HCT116 (cell line): ENCODE data around the gene SLC6A3. TPM values are rescaled to one million over a fixed set of nuclear protein-coding genes. Genes with fewer than 3 reads are reported as not detected.

Experiments used
- ATAC-seq: fragments of 200-7000 bp; cut with Tn5 transposase; 2 replicates; pipeline ENCODE4 v1.9.1; 2020; ENCODE audit warnings: mild to moderate bottlenecking, moderate library complexity
- BruUV-seq: library from RNA; stranded (reverse); fragments of 400-500 nt; replicated peaks from 2 replicates; lab custom pipeline; 2021; lab: Mats Ljungman, UMichigan
- CTCF ChIA-PET: fragments of 300-600 bp; sonication (Branson Sonifier 250); formaldehyde crosslinking; loops from one replicate; lab custom pipeline; 2021; ENCODE audit warnings: antibody characterized with exemption; lab: Charles Lee
- POLR2A ChIA-PET: fragments of 300-600, 350-600 bp; sonication (Branson Sonifier 250); formaldehyde crosslinking; loops from one replicate; lab custom pipeline; 2021; ENCODE audit warnings: antibody characterized with exemption; lab: Charles Lee
- RAD21 ChIA-PET, 2 experiments: fragments of 300-600 bp; sonication (Branson Sonifier 250); formaldehyde crosslinking; loops; one replicate each; lab custom pipeline; 2023; ENCODE audit warnings: low total read pairs in 2 of 2; ENCODE audit not compliant: uncharacterized antibody in 2 of 2, unreplicated experiment in 2 of 2, low non-redundant PET in 1 of 2; lab: Charles Lee
- DNase-seq: peaks from one replicate; pipeline ENCODE4 v3.0.0-alpha.2; 2010; ENCODE audit warnings: low read depth, low spot score
- H2AFZ ChIP-seq: fragments of 200-600 bp; shearing (Covaris generic), sonication (generic); 2 replicates; pipeline ENCODE4 v1.6.1; 2017; ENCODE audit warnings: low read depth, mixed run types, mixed read lengths, antibody characterized with exemption, low read length; ENCODE audit not compliant: poor library complexity, severe bottlenecking
- H3K27ac ChIP-seq: 2 replicates; pipeline ENCODE4 v1.5.1; 2012; ENCODE audit warnings: low read depth, low read length
- H3K27me3 ChIP-seq: fragments of 200-600 bp; sonication (generic); 2 replicates; pipeline ENCODE4 v1.6.1; 2016; ENCODE audit warnings: mixed run types, low read length, mixed read lengths; ENCODE audit not compliant: insufficient read depth
- H3K36me3 ChIP-seq, 2 experiments: fragments of 200-500 bp in 1 of 2; fragments of 200-600 bp in 1 of 2; sonication (Bioruptor generic) in 1 of 2; sonication (generic) in 1 of 2; 2 replicates each; pipeline versions ENCODE4 v1.5.1 to v1.6.1; 2014 to 2016; ENCODE audit warnings: low read length in 2 of 2, inconsistent platforms in 1 of 2, mixed read lengths in 1 of 2, mixed run types in 1 of 2; ENCODE audit not compliant: insufficient read depth in 2 of 2, control insufficient read depth in 1 of 2
- H3K4me1 ChIP-seq, 2 experiments: fragments of 200-600 bp in 1 of 2; sonication (generic) in 1 of 2; 2 replicates each; pipeline versions ENCODE4 v1.5.1 to v1.6.1; 2012 to 2017; ENCODE audit warnings: low read length in 2 of 2, inconsistent platforms in 1 of 2, mild to moderate bottlenecking in 1 of 2, mixed read lengths in 1 of 2, mixed run types in 1 of 2, moderate library complexity in 1 of 2; ENCODE audit not compliant: insufficient read depth in 2 of 2, control insufficient read depth in 1 of 2
- H3K4me2 ChIP-seq: fragments of 200-600 bp; sonication (generic); 2 replicates; pipeline ENCODE4 v1.6.1; 2017; ENCODE audit warnings: mixed run types, low read length, mixed read lengths
- H3K4me3 ChIP-seq, 2 experiments: fragments of 200-600 bp in 1 of 2; sonication (generic) in 1 of 2; replicated peaks in 1 of 2; 2 replicates each; pipeline ENCODE4 v1.5.1; 2011 to 2016; ENCODE audit warnings: low read length in 2 of 2, control low read depth in 1 of 2, low read depth in 1 of 2, mild to moderate bottlenecking in 1 of 2, mixed read lengths in 1 of 2, mixed run types in 1 of 2
- H3K79me2 ChIP-seq: fragments of 200-600 bp; sonication (generic); 2 replicates; pipeline ENCODE4 v1.6.1; 2017; ENCODE audit warnings: mild to moderate bottlenecking, mixed run types, low read length, moderate library complexity, mixed read lengths; ENCODE audit not compliant: insufficient read depth
- H3K9ac ChIP-seq: fragments of 200-600 bp; sonication (generic); 2 replicates; pipeline ENCODE4 v1.6.1; 2016; ENCODE audit warnings: low read length, mixed read lengths
- H3K9me2 ChIP-seq: fragments of 200-600 bp; sonication (generic), shearing (Covaris generic); 2 replicates; pipeline ENCODE4 v1.6.1; 2017; ENCODE audit warnings: mixed run types, mild to moderate bottlenecking, moderate library complexity; ENCODE audit not compliant: insufficient read depth
- H3K9me3 ChIP-seq, 2 experiments: fragments of 200-500 bp in 1 of 2; fragments of 200-600 bp in 1 of 2; sonication (Bioruptor generic) in 1 of 2; sonication (generic) in 1 of 2; 2 replicates each; pipeline ENCODE4 v1.6.1; 2014 to 2017; ENCODE audit warnings: low read length in 2 of 2, mixed read lengths in 2 of 2, inconsistent platforms in 1 of 2, low read depth in 1 of 2, mild to moderate bottlenecking in 1 of 2, mixed run types in 1 of 2, moderate library complexity in 1 of 2; ENCODE audit not compliant: control insufficient read depth in 1 of 2, insufficient read depth in 1 of 2
- H4K20me1 ChIP-seq: fragments of 200-600 bp; sonication (generic), shearing (Covaris generic); 2 replicates; pipeline ENCODE4 v1.6.1; 2017; ENCODE audit warnings: mixed run types, mild to moderate bottlenecking, moderate library complexity; ENCODE audit not compliant: insufficient read depth
- EZH2 ChIP-seq: fragments of 200-600 bp; sonication (generic); IDR thresholded peaks from 2 replicates; pipeline ENCODE4 v1.6.1; 2017; ENCODE audit warnings: antibody characterized with exemption, mixed run types
- JUND ChIP-seq: IDR thresholded peaks from 2 replicates; pipeline ENCODE4 v1.6.1; 2012
- POLR2AphosphoS5 ChIP-seq: IDR thresholded peaks from 2 replicates; pipeline ENCODE4 v1.6.1; 2011; ENCODE audit warnings: mild to moderate bottlenecking, low read depth, low read length, moderate library complexity
- SIN3A ChIP-seq: IDR thresholded peaks from 2 replicates; pipeline ENCODE4 v1.6.1; 2012; ENCODE audit warnings: low read depth
- ZFX ChIP-seq: fragments of 450-650 bp; IDR thresholded peaks from 2 replicates; pipeline ENCODE4 v1.6.1; 2017
- ZNF274 ChIP-seq: fragments of 200-500 bp; sonication (Bioruptor generic); IDR thresholded peaks from 2 replicates; pipeline ENCODE4 v1.6.1; 2014; ENCODE audit warnings: mild to moderate bottlenecking, low read depth, low read length, inconsistent platforms
- intact Hi-C: fragments of 100-400 bp; cut with micrococcal nuclease; formaldehyde crosslinking; loops from 2 replicates; pipeline ENCODE4 v1.10.0; 2022
- total RNA-seq: library from RNA; stranded (reverse); gene quantifications from one replicate; pipeline ENCODE4 v1.2.1, GENCODE V29; 2021; ENCODE audit not compliant: unreplicated experiment
- TF ChIP-seq, protein P1 (sequence below): IDR thresholded peaks from 2 replicates; pipeline ENCODE4 v1.6.1; 2012
- TF ChIP-seq, protein P2 (sequence below): IDR thresholded peaks from 2 replicates; pipeline ENCODE4 v1.6.1; 2012
- TF ChIP-seq, protein P3 (sequence below): IDR thresholded peaks from 2 replicates; pipeline ENCODE4 v1.6.1; 2012; ENCODE audit warnings: low read depth

SLC6A3 gene
- total RNA-seq, 1 experiment from 2014 or later, result not detected

DNA sequence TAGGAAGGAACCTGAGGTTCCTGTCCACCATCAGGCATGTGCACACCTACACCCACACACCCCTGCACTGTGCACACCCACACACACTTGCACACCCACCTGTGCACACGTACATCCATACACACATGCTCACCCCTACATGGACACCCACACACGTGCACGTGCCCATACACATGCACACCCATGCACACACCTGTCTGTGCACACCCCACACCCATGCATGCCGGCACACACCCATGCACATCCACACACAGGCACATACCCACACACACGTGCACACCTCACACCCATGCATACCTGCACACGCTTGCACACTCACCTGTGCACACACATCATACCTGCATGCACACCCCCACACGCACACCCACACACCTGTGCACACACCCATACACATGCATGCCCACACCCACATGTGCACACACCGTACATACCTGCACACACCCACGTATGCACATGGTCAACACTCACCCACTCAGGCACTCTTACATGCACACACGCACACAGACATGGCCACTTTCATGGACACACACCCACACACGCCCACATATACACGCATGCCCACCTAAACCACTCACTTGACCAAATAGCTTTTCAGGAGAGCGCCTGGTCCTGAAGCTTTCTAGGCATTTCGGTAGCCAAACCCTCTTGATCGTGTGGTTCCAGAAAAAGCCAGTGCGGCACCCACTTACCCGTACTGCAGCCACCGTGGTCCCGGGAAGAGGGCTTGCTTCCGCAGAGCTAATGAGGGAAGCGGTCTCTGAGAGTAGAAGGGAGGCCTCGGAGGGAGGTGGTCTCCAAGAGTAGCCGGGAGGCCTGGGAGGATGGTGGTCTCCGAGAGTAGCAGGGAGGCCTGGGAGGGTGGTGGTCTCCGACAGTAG is 63.6 kb downstream of the SLC6A3 start:
- CTCF ChIA-PET, result no interaction called here
- Histone ChIP-seq H3K9ac (no peak overlapping the region), H3K27ac (no peak overlapping the region), H4K20me1 (no peaks in the 10 kb centered on the region), H3K36me3 (no peaks in the 10 kb centered on the region), H3K4me3 (no peak overlapping the region), H3K79me2 (no peaks in the 10 kb centered on the region), H3K4me2 (no peak overlapping the region), H3K9me3 (no peaks in the 10 kb centered on the region; a peak in 1 of 4 replicates), H2AFZ (no peak overlapping the region), H3K4me1 (peaks cover 14 to 21% of the 10 kb centered on the region in 2 experiments), H3K27me3 (peaks cover 3% of the 10 kb centered on the region; the same call in 1 of the 2 replicates), H3K9me2 (no peaks in the 10 kb centered on the region)
- no peak for TF ChIP-seq POLR2AphosphoS5
- no peak for TF ChIP-seq ZNF274
- TF ChIP-seq ZFX, result no peak
- no peak for TF ChIP-seq SIN3A
- no peak for TF ChIP-seq JUND
- TF ChIP-seq, protein P1, sequence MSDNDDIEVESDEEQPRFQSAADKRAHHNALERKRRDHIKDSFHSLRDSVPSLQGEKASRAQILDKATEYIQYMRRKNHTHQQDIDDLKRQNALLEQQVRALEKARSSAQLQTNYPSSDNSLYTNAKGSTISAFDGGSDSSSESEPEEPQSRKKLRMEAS, result no peak
- no peak for TF ChIP-seq EZH2
- TF ChIP-seq, protein P2, sequence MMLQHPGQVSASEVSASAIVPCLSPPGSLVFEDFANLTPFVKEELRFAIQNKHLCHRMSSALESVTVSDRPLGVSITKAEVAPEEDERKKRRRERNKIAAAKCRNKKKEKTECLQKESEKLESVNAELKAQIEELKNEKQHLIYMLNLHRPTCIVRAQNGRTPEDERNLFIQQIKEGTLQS, result no peak
- TF ChIP-seq, protein P3, sequence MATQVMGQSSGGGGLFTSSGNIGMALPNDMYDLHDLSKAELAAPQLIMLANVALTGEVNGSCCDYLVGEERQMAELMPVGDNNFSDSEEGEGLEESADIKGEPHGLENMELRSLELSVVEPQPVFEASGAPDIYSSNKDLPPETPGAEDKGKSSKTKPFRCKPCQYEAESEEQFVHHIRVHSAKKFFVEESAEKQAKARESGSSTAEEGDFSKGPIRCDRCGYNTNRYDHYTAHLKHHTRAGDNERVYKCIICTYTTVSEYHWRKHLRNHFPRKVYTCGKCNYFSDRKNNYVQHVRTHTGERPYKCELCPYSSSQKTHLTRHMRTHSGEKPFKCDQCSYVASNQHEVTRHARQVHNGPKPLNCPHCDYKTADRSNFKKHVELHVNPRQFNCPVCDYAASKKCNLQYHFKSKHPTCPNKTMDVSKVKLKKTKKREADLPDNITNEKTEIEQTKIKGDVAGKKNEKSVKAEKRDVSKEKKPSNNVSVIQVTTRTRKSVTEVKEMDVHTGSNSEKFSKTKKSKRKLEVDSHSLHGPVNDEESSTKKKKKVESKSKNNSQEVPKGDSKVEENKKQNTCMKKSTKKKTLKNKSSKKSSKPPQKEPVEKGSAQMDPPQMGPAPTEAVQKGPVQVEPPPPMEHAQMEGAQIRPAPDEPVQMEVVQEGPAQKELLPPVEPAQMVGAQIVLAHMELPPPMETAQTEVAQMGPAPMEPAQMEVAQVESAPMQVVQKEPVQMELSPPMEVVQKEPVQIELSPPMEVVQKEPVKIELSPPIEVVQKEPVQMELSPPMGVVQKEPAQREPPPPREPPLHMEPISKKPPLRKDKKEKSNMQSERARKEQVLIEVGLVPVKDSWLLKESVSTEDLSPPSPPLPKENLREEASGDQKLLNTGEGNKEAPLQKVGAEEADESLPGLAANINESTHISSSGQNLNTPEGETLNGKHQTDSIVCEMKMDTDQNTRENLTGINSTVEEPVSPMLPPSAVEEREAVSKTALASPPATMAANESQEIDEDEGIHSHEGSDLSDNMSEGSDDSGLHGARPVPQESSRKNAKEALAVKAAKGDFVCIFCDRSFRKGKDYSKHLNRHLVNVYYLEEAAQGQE, result no peak
- ATAC-seq (no peak), DNase-seq (no peak)
- RAD21 ChIA-PET, result no interaction called here
- POLR2A ChIA-PET, result no interaction called here
- BruUV-seq, result no TSS peak
- intact Hi-C loops, result no loop called here
